ENCODE measurements around the gene DCAF5. TPM values are rescaled to one million over a fixed set of nuclear protein-coding genes. Genes with fewer than 3 reads are reported as not detected.

Gene DCAF5
- total RNA-seq, 1 experiment from 2014 or later: 22.0 TPM

GRCh38 chr14:69107407-69108003, 45.4 kb downstream of the DCAF5 start:
- no peaks in the 10 kb centered on the region for H3K4me1 ChIP-seq (ENCODE audit: insufficient read depth, low read length, poor library complexity, severe bottlenecking)
- POLR2A ChIA-PET (ENCODE audit: low non-redundant PET): no interaction called here
- peak; percentile 72 for DNase-seq (ENCODE audit: low spot score)
- intact Hi-C loops (cut with micrococcal nuclease; ENCODE audit: unreplicated experiment): loop anchor here (1.0 to 5.0 kb wide), 2 partner anchors 195 to 244 kb away; no protein-coding TSS in a partner anchor
- BruUV-seq (replicated peaks): no TSS peak
- CTCF ChIA-PET: interaction anchor here (0.5 to 2.2 kb wide), 7 partner anchors 22 to 282 kb away, joined by 3 to 17 read pairs (median 4); no protein-coding TSS in a partner anchor
- H3K36me3 ChIP-seq (ENCODE audit: insufficient read depth, low read length, poor library complexity, severe bottlenecking): no peaks in the 10 kb centered on the region
- no peak overlapping the region for H3K4me3 ChIP-seq (ENCODE audit: low read depth, low read length, poor library complexity, severe bottlenecking)
- H3K9me3 ChIP-seq (ENCODE audit: low read depth, low read length, poor library complexity, severe bottlenecking): no peaks in the 10 kb centered on the region
- H3K27me3 ChIP-seq (replicated peaks; ENCODE audit: insufficient read depth, low read depth, low read length, poor library complexity): no peaks in the 10 kb centered on the region
- TF ChIP-seq CTCF (conservative IDR thresholded peaks at IDR 0.05; ENCODE audit: low read depth, low read length) (peak; percentile 68), EZH2 (IDR thresholded peaks at IDR 0.05; ENCODE audit: borderline replicate concordance, low read depth, low read length, poor library complexity, severe bottlenecking) (no peak)
- no peak overlapping the region for H3K27ac ChIP-seq (ENCODE audit: low read depth, low read length, poor library complexity, severe bottlenecking)

- Histone ChIP-seq H3K9me3 (ENCODE audit: low read depth, low read length, poor library complexity, severe bottlenecking) (no peaks in the 10 kb centered on the region), H3K4me3 (ENCODE audit: low read depth, low read length, poor library complexity, severe bottlenecking) (no peak overlapping the region), H3K4me1 (ENCODE audit: insufficient read depth, low read length, poor library complexity, severe bottlenecking) (no peaks in the 10 kb centered on the region), H3K36me3 (ENCODE audit: insufficient read depth, low read length, poor library complexity, severe bottlenecking) (no peaks in the 10 kb centered on the region), H3K27ac (ENCODE audit: low read depth, low read length, poor library complexity, severe bottlenecking) (no peak overlapping the region), H3K27me3 (replicated peaks; ENCODE audit: insufficient read depth, low read depth, low read length, poor library complexity) (no peaks in the 10 kb centered on the region)
- DNase-seq (ENCODE audit: low spot score): no peak
- CTCF ChIA-PET: interaction anchor here (1.5 to 2.2 kb wide), 2 partner anchors 195 to 243 kb away, joined by 3 to 17 read pairs; no protein-coding TSS in a partner anchor
- TF ChIP-seq EZH2 (IDR thresholded peaks at IDR 0.05; ENCODE audit: borderline replicate concordance, low read depth, low read length, poor library complexity, severe bottlenecking) (no peak), CTCF (conservative IDR thresholded peaks at IDR 0.05; ENCODE audit: low read depth, low read length) (no peak)
- BruUV-seq (replicated peaks): no TSS peak
- intact Hi-C loops (cut with micrococcal nuclease; ENCODE audit: unreplicated experiment): loop anchor here (5.0 kb wide), 1 partner anchor 194 kb away; no protein-coding TSS in a partner anchor
- POLR2A ChIA-PET (ENCODE audit: low non-redundant PET): no interaction called here
Observed at GRCh38 chr14:69106451-69106850, 46.5 kb downstream of the DCAF5 start.

- Histone ChIP-seq H3K9me3 (ENCODE audit: low read depth, low read length, poor library complexity, severe bottlenecking) (no peaks in the 10 kb centered on the region), H3K27me3 (replicated peaks; ENCODE audit: insufficient read depth, low read depth, low read length, poor library complexity) (no peaks in the 10 kb centered on the region), H3K27ac (ENCODE audit: low read depth, low read length, poor library complexity, severe bottlenecking) (no peak overlapping the region), H3K4me3 (ENCODE audit: low read depth, low read length, poor library complexity, severe bottlenecking) (no peak overlapping the region), H3K4me1 (ENCODE audit: insufficient read depth, low read length, poor library complexity, severe bottlenecking) (peaks cover 3% of the 10 kb centered on the region), H3K36me3 (ENCODE audit: insufficient read depth, low read length, poor library complexity, severe bottlenecking) (no peaks in the 10 kb centered on the region)
- no peak for DNase-seq (ENCODE audit: low spot score)
- ChIA-PET POLR2A (ENCODE audit: low non-redundant PET) (no interaction called here), CTCF (interaction anchor here (1.5 kb wide), 1 partner anchor 194 kb away, joined by 3 read pairs; no protein-coding TSS in a partner anchor)
- BruUV-seq (replicated peaks): no TSS peak
- TF ChIP-seq EZH2 (IDR thresholded peaks at IDR 0.05; ENCODE audit: borderline replicate concordance, low read depth, low read length, poor library complexity, severe bottlenecking) (no peak), CTCF (conservative IDR thresholded peaks at IDR 0.05; ENCODE audit: low read depth, low read length) (no peak)
- intact Hi-C loops (cut with micrococcal nuclease; ENCODE audit: unreplicated experiment): loop anchor here (5.0 kb wide), 1 partner anchor 193 kb away; no protein-coding TSS in a partner anchor
Observed at GRCh38 chr14:69105326-69105725, 47.6 kb downstream of the DCAF5 start.

Data from A673 (cell line).